ENCODE results near the gene TMEM53.

- TF ChIP-seq CTCF (conservative IDR thresholded peaks at IDR 0.05; ENCODE audit: low read depth, low read length) (no peak), EZH2phosphoT487 (IDR thresholded peaks at IDR 0.05; ENCODE audit: borderline replicate concordance, low read length) (no peak)
Observed at GRCh38 chr1:44693159-44693558, 18.9 kb upstream of the TMEM53 start.
